ENCODE data around the gene RHOT2. TPM values are rescaled to one million over a fixed set of nuclear protein-coding genes. Genes with fewer than 3 reads are reported as not detected.

RHOT2 gene
- total and polyA plus RNA-seq, 9 donors = 11.6 to 100 (median 80.6) TPM

DNA sequence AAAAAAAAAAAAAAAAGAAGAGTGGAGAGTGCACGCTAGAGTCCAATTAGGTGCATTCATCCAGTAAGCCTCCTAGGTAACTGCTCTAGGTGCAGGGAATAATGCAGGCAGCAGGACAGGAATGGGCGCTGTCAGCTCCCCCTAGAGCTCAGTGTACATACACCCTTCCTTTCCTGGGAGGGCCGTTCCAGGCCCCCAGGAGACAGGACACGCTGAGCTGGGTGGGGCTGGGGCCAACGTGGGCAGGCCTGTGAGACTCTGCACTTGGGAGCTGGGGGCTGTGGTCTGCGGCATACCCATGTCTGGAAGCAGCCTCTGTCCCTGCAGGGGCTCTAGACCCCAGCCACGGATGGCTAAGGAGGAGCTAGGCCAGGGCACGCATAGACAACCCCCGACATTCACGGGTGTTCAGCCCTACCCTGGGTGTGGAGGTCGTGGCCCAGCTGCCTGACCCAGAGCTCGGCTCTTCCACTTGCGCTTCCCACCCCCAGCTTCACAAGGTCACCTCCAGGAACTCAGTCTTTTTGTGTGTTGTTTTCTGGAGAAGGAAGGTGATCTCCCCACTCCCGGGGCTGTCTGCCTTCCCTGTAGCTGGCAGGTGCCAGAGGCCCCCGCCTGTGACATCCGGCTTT is 52.0 kb downstream of the RHOT2 start:
- Histone ChIP-seq H3K9me3 (no peaks in the 10 kb centered on the region), H3K27ac (peak overlapping the region in 1 of 2 donors; percentile 86), H3K4me3 (peak overlapping the region; percentile 47), H3K4me1 (ENCODE audit: insufficient read depth) (peaks cover 26% of the 10 kb centered on the region), H3K36me3 (no peaks in the 10 kb centered on the region), H3K27me3 (no peaks in the 10 kb centered on the region)
- TF ChIP-seq, protein P1, sequence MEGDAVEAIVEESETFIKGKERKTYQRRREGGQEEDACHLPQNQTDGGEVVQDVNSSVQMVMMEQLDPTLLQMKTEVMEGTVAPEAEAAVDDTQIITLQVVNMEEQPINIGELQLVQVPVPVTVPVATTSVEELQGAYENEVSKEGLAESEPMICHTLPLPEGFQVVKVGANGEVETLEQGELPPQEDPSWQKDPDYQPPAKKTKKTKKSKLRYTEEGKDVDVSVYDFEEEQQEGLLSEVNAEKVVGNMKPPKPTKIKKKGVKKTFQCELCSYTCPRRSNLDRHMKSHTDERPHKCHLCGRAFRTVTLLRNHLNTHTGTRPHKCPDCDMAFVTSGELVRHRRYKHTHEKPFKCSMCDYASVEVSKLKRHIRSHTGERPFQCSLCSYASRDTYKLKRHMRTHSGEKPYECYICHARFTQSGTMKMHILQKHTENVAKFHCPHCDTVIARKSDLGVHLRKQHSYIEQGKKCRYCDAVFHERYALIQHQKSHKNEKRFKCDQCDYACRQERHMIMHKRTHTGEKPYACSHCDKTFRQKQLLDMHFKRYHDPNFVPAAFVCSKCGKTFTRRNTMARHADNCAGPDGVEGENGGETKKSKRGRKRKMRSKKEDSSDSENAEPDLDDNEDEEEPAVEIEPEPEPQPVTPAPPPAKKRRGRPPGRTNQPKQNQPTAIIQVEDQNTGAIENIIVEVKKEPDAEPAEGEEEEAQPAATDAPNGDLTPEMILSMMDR (IDR thresholded peaks at IDR 0.05) = no peak
- TF ChIP-seq POLR2A (IDR thresholded peaks at IDR 0.05) = no peak
- no peak for TF ChIP-seq EP300 (IDR thresholded peaks at IDR 0.05)
- WGBS, 3 donors = 7 to 11% (median 9%) methylated on average over 15 to 16 of the region's 16 CpGs
- DNase-seq = no peak
- intact Hi-C loops (cut with DNase I) = no loop called here

DNA sequence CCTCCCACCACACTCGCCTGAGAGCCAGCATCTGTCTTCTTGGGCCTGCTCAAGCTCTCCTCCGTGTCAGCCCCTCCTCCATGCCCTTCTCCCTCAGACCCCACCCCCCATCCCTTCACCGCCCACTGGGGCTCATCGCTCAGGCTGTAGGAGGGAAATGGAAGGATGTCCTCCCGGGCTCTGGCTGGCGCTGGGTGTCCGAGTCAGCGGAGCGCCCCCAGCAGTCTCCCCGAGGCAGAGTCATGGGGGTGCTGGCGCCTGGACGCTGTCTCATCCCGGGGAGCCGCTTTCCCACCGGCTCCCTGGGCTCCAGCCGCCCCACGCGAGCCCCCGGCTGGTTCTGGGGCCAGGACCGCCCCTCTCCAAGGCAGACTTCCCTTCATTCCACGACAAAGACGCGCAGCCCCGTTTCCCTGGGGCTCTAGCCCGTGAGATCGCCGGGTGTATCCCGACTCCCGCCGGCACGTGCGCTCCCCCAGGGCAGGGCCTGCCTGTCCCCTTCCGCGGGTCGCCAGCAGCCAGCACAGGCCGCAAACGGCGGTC is 52.6 kb downstream of the RHOT2 start:
- Histone ChIP-seq H3K4me1 (ENCODE audit: insufficient read depth) (peaks cover 22% of the 10 kb centered on the region), H3K27me3 (no peaks in the 10 kb centered on the region), H3K9me3 (no peaks in the 10 kb centered on the region), H3K4me3 (peak overlapping the region; percentile 47), H3K36me3 (no peaks in the 10 kb centered on the region), H3K27ac (peak overlapping the region; percentile 60 to 86)
- DNase-seq = peak in 3 of 5 donors; percentile 36 to 58 (median 54)
- WGBS, 3 donors = 0 to 2% (median 1%) methylated on average over 17 to 38 of the region's 38 CpGs
- intact Hi-C loops (cut with DNase I) = no loop called here
- TF ChIP-seq, protein P1 (IDR thresholded peaks at IDR 0.05) = no peak
- TF ChIP-seq EP300 (IDR thresholded peaks at IDR 0.05) = no peak
- no peak for TF ChIP-seq POLR2A (IDR thresholded peaks at IDR 0.05)

DNA sequence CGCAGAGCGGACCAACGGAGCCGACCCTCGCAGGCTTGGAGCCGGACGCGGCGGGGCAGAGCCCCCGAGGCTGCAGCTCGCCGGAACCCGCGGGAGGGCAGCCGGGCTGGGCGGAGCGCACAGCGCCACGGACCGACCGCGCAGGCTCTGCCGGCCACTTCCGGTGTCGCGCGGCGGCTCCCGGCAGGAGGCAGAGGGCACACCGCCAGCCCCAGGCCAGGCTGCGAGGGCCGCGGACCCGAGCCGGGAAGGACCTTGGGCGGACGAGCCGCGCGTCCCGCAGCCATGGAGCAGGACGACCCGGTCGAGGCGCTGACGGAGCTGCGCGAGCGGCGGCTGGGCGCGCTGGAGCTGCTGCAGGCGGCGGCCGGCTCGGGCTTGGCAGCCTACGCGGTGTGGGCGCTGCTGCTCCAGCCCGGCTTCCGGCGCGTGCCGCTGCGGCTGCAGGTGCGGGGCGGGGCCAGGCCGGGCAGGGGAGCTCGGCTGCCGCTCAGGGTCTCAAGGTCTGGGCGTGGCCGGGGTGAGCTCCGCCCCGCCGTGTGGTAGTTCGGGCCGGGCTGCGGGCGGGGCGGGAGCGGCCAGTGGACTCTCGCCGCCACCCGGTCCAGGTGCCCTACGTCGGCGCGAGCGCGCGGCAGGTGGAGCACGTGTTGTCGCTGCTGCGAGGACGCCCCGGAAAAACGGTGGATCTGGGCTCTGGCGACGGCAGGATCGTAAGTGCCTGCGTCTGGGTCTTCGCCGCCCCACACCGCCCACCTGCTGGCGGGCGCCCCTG is 53.2 kb downstream of the RHOT2 start, which contains the start of gene ANTKMT:
Gene ANTKMT, plus strand, starts transcription at position 157 of the 775 bp plus-strand sequence. Its CDS starts 129 bp downstream, at position 286.
- peak; percentile 75 to 87 (median 81) for DNase-seq
- Histone ChIP-seq H3K4me3 (peak within 1 kb of the TSS; percentile 47), H3K27me3 (peaks cover 2% of the 10 kb centered on the region), H3K36me3 (no peaks in the 10 kb centered on the region), H3K4me1 (ENCODE audit: insufficient read depth) (peaks cover 16% of the 10 kb centered on the region), H3K9me3 (no peaks in the 10 kb centered on the region), H3K27ac (peak within 1 kb of the TSS; percentile 60 to 86)
- TF ChIP-seq, protein P1 (IDR thresholded peaks at IDR 0.05) = peak in 2 of 3 donors; percentile 46 to 55
- no peak for TF ChIP-seq EP300 (IDR thresholded peaks at IDR 0.05)
- peak; percentile 42 for TF ChIP-seq POLR2A (IDR thresholded peaks at IDR 0.05)
- 5 to 11% (median 7%) methylated on average over 60 to 106 of the region's 106 CpGs for whole genome bisulfite sequencing, 3 donors
- intact Hi-C loops (cut with DNase I) = no loop called here

DNA sequence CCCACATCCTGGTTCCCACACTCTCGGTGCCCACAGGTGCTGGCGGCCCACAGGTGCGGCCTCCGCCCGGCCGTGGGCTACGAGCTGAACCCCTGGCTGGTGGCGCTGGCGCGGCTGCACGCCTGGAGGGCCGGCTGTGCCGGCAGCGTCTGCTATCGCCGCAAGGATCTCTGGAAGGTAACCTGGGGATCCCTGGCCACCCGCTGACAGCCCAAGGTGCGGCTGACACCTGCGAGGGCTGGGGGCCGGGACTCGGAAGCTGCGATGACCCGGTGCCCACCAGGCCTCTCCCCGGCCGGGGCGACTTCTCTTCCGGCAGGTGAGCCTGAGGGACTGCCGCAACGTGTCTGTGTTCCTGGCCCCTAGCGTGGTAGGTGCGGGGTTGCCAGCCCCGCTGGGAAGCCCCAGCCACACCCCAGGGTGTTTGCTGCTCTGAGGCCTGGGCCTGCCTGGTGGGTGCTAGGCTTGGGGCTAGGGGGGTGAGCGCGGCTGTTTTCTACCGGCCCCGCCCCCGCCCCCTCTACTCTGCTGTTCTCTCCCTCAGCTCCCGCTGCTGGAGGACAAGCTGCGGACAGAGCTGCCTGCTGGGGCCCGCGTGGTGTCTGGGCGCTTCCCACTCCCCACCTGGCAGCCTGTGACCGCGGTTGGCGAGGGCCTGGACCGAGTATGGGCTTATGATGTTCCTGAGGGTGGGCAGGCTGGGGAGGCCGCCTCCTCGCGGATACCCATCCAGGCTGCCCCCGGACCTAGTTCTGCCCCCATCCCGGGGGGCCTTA is 54.0 kb downstream of the RHOT2 start:
- peaks cover 13% of the 10 kb centered on the region for H3K4me1 ChIP-seq (ENCODE audit: insufficient read depth)
- H3K36me3 ChIP-seq = no peaks in the 10 kb centered on the region
- H3K27me3 ChIP-seq = peaks cover 4% of the 10 kb centered on the region
- WGBS, 3 donors = 79 to 81% (median 80%) methylated on average over 40 to 51 of the region's 51 CpGs
- TF ChIP-seq, protein P1 (IDR thresholded peaks at IDR 0.05) = no peak
- TF ChIP-seq EP300 (IDR thresholded peaks at IDR 0.05) (no peak), POLR2A (IDR thresholded peaks at IDR 0.05) (no peak)
- peak overlapping the region in 1 of 2 donors; percentile 86 for H3K27ac ChIP-seq
- intact Hi-C loops (cut with DNase I) = no loop called here
- DNase-seq = no peak
- H3K9me3 ChIP-seq = no peaks in the 10 kb centered on the region
- peak overlapping the region; percentile 47 for H3K4me3 ChIP-seq
